ENCODE data around the gene CNP.
A peak's percentile ranks its signal among the peaks of the same experiment; 100 is the strongest.

The CNP gene

DNA sequence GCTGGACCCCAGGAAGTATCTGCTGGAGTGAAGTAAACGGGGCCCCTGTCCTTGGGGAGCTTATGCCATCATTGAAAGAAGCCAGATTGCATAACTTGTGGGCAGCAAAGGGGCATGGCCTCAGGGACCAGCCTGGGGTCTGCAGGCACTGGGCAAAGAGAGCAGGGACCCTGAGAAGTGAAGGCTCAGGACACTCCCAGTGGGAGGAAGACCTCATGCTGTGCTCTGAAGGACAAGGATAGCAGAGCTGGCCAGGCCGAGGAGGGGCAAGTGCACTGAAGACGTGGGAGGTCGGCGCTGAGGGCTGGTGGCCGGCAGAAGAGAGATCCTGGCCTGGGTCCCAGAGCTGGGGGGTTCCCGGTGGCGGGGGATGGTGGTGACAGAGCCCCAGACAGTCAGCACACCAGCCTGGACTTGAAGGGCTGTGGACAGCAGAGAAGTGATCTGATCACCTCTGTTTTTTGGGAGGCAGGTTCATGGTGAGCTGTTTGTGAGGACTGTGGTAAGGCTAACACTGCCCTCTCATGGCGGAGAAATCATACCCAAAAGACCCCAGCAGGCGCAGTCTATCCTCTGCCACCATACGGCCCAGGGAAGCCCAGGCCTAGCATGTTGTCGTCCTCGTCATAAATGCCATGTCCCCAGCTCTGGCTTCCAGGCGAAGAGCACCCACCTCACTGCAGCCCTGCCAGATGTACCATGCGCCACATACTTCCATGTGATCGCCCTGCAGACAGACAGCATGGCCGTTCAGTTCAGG, 7.1 kb upstream of the CNP start:
- H3K4me3 ChIP-seq (ENCODE audit: severe bottlenecking): no peak overlapping the region
- peak; percentile 40 for ATAC-seq (ENCODE audit: low read depth)
- H3K27me3 ChIP-seq (ENCODE audit: insufficient read depth, poor library complexity, severe bottlenecking): no peaks in the 10 kb centered on the region
- no peaks in the 10 kb centered on the region for H3K9me3 ChIP-seq (ENCODE audit: severe bottlenecking)
- no peak overlapping the region for H3K27ac ChIP-seq (ENCODE audit: poor library complexity, severe bottlenecking)
- TF ChIP-seq, protein P1, sequence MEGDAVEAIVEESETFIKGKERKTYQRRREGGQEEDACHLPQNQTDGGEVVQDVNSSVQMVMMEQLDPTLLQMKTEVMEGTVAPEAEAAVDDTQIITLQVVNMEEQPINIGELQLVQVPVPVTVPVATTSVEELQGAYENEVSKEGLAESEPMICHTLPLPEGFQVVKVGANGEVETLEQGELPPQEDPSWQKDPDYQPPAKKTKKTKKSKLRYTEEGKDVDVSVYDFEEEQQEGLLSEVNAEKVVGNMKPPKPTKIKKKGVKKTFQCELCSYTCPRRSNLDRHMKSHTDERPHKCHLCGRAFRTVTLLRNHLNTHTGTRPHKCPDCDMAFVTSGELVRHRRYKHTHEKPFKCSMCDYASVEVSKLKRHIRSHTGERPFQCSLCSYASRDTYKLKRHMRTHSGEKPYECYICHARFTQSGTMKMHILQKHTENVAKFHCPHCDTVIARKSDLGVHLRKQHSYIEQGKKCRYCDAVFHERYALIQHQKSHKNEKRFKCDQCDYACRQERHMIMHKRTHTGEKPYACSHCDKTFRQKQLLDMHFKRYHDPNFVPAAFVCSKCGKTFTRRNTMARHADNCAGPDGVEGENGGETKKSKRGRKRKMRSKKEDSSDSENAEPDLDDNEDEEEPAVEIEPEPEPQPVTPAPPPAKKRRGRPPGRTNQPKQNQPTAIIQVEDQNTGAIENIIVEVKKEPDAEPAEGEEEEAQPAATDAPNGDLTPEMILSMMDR (IDR thresholded peaks at IDR 0.05; ENCODE audit: poor library complexity, severe bottlenecking): peak; percentile 41
- H3K4me1 ChIP-seq (ENCODE audit: insufficient read depth, poor library complexity, severe bottlenecking): no peaks in the 10 kb centered on the region
- no peak for DNase-seq (ENCODE audit: low spot score)
- no peaks in the 10 kb centered on the region for H3K36me3 ChIP-seq (ENCODE audit: low read depth)

DNA sequence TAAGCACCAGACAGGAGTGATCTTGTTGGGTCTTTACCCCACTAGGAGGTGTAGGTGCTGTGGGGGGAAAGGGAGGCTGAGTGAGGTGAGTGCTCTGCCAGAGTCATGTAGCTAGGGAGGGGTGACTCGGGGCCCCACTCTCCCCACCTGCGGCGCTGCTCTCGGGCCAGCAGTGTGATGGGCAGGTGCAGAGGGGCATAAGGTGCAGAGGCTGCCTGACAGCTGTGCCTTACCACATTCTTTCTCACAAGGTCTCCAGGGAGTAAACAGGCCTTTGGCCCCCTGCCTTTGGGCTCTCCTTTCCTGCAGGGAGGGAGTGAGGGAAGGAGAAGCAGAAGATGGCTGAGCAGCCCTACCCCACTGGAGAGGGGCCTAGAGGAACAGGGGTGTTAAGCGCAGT, 4.5 kb upstream of the CNP start:
- ATAC-seq (ENCODE audit: low read depth) (no peak), DNase-seq (ENCODE audit: low spot score) (no peak)
- no peaks in the 10 kb centered on the region for H3K36me3 ChIP-seq (ENCODE audit: low read depth)
- H3K27ac ChIP-seq (ENCODE audit: poor library complexity, severe bottlenecking): no peak overlapping the region
- no peak overlapping the region for H3K4me3 ChIP-seq (ENCODE audit: severe bottlenecking)
- TF ChIP-seq, protein P1 (IDR thresholded peaks at IDR 0.05; ENCODE audit: poor library complexity, severe bottlenecking): no peak
- H3K27me3 ChIP-seq (ENCODE audit: insufficient read depth, poor library complexity, severe bottlenecking): no peaks in the 10 kb centered on the region
- H3K9me3 ChIP-seq (ENCODE audit: severe bottlenecking): no peaks in the 10 kb centered on the region
- no peaks in the 10 kb centered on the region for H3K4me1 ChIP-seq (ENCODE audit: insufficient read depth, poor library complexity, severe bottlenecking)

DNA sequence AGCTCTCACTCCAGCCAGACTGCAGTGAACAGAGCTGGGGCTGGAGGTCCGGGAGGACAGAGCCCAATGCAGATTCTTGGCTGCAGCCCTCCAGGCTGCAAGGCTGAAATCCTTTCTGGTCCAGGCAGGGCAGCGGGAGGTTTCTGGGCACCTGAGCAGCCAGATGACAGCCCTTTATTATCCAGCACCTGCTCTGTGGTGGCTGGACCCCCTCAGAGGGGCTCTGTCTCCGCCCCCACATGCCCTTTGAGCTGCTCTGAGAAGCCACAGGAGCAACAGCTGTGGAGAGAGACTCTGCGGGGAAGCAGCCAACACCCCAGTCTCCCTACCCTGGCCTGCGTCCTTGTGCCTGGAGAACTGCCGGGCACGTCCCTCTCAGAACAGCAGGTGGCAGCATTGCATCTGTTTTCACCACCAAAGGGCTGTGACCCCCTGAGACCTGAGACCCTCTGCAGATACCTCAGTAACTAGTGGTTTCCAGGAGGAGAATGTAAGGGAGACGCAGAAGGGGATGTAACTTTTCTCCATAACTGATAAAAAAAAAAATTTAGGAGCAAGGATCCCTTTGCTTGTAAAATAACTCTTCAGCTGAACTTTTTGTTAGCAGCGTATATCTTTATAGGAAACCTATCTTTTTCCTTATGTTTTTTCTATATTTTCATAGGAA, 3.7 kb upstream of the CNP start:
- Histone ChIP-seq H3K27ac (ENCODE audit: poor library complexity, severe bottlenecking) (no peak overlapping the region), H3K4me3 (ENCODE audit: severe bottlenecking) (no peak overlapping the region), H3K27me3 (ENCODE audit: insufficient read depth, poor library complexity, severe bottlenecking) (no peaks in the 10 kb centered on the region), H3K9me3 (ENCODE audit: severe bottlenecking) (no peaks in the 10 kb centered on the region), H3K4me1 (ENCODE audit: insufficient read depth, poor library complexity, severe bottlenecking) (no peaks in the 10 kb centered on the region), H3K36me3 (ENCODE audit: low read depth) (peaks cover under 1% of the 10 kb centered on the region)
- TF ChIP-seq, protein P1 (IDR thresholded peaks at IDR 0.05; ENCODE audit: poor library complexity, severe bottlenecking): peak; percentile 84
- no peak for DNase-seq (ENCODE audit: low spot score)
- peak; percentile 24; the same call in 1 of the 3 replicates for ATAC-seq (ENCODE audit: low read depth)

DNA sequence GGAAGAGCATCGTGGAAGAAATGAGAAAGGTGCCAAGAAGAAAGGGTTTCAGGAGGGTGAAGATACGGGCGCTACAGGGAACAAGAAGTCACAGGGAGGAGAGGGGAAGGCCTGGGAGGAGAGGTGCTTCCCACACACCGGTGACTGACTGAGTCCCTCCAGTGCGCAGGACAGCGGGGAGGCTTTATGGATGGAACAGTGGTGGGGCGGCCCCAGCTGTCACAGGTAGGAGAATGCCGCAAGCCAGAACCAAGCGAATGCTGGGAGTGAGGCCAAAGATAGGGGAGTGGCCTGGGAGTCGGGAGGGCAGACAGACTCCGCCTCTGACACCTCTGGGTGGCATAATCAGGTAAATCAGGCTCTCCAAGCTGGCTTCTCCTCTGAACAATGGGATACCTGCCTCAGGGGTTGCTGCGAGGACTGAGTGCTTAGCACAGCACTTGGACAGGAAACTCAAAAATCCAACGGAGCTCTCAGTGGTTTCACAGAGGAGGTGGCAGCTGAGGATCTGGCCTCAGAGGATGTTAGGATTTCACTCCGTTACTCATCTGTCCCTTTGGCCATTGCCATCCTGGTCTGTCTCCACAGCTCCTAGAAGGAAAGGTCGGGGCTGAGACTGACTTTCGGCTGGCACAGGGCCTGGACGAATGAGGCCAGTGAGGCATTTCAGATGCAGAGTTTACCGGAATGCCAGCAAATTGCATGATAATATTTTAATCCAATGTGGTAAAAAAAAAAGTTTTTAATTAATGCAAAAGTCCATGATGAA, 717 bp upstream of the CNP start:
- Histone ChIP-seq H3K27ac (ENCODE audit: poor library complexity, severe bottlenecking) (peak overlapping the region; percentile 69), H3K4me1 (ENCODE audit: insufficient read depth, poor library complexity, severe bottlenecking) (no peaks in the 10 kb centered on the region), H3K36me3 (ENCODE audit: low read depth) (peaks cover 21% of the 10 kb centered on the region), H3K4me3 (ENCODE audit: severe bottlenecking) (peak overlapping the region; percentile 94), H3K9me3 (ENCODE audit: severe bottlenecking) (no peaks in the 10 kb centered on the region), H3K27me3 (ENCODE audit: insufficient read depth, poor library complexity, severe bottlenecking) (no peaks in the 10 kb centered on the region)
- ATAC-seq (ENCODE audit: low read depth) (peak; percentile 84), DNase-seq (ENCODE audit: low spot score) (peak; percentile 91)
- TF ChIP-seq, protein P1 (IDR thresholded peaks at IDR 0.05; ENCODE audit: poor library complexity, severe bottlenecking): peak; percentile 13

All from RWPE2 (cell line).